ENCODE measurements around the gene CORO2B. TPM values are rescaled to one million over a fixed set of nuclear protein-coding genes. Genes with fewer than 3 reads are reported as not detected.
"Not testable (repeated sequence)": the region's sequence is repeated elsewhere in the genome, so short reads cannot be mapped to it uniquely, and the experiment has no call there.

Gene CORO2B
- total and polyA plus RNA-seq, 8 donors, result 0.56 to 7.7 (median 1.7) TPM

GRCh38 chr15:68751622-68752021, 172.8 kb downstream of the CORO2B start:
- FAIRE-seq (no peak), DNase-seq (no peak), ATAC-seq (no peak)
- Histone ChIP-seq H3K9me3 (no peaks in the 10 kb centered on the region), H3K4me1 (no peaks in the 10 kb centered on the region), H3K36me3 (no peaks in the 10 kb centered on the region), H3K27ac (no peak overlapping the region), H3K27me3 (no peaks in the 10 kb centered on the region), H3K4me3 (no peak overlapping the region)
- intact Hi-C loops (cut with DNase I), result no loop called here
- TF ChIP-seq CTCF (IDR thresholded peaks at IDR 0.05), result no peak

GRCh38 chr15:68755731-68756130, 176.9 kb downstream of the CORO2B start:
- H3K27me3 ChIP-seq, result no peaks in the 10 kb centered on the region
- no peaks in the 10 kb centered on the region for H3K9me3 ChIP-seq
- no peaks in the 10 kb centered on the region for H3K4me1 ChIP-seq
- FAIRE-seq (no peak), ATAC-seq (no peak), DNase-seq (no peak)
- intact Hi-C loops (cut with DNase I), result no loop called here
- no peaks in the 10 kb centered on the region for H3K36me3 ChIP-seq
- no peak for TF ChIP-seq CTCF (IDR thresholded peaks at IDR 0.05)
- WGBS, 2 donors, result 36% methylated on average over 2 of the region's 2 CpGs
- H3K27ac ChIP-seq, result no peak overlapping the region
- no peak overlapping the region for H3K4me3 ChIP-seq

- H3K27me3 ChIP-seq; FAIRE-seq; H3K4me3 ChIP-seq; H3K27ac ChIP-seq; DNase-seq; H3K9me3 ChIP-seq; H3K36me3 ChIP-seq; ATAC-seq; intact Hi-C loops (cut with DNase I); H3K4me1 ChIP-seq: not testable (repeated sequence)
- 85 to 88% methylated on average over 1 of the region's 1 CpG for WGBS, 2 donors
Measured at GRCh38 chr15:68759982-68760579, 181.3 kb downstream of the CORO2B start.

GRCh38 chr15:68763063-68763462, 184.3 kb downstream of the CORO2B start:
- intact Hi-C loops (cut with DNase I), result no loop called here
- FAIRE-seq (no peak), DNase-seq (no peak), ATAC-seq (no peak)
- Histone ChIP-seq H3K36me3 (no peaks in the 10 kb centered on the region), H3K27ac (no peak overlapping the region), H3K4me1 (no peaks in the 10 kb centered on the region), H3K27me3 (no peaks in the 10 kb centered on the region), H3K9me3 (no peaks in the 10 kb centered on the region), H3K4me3 (no peak overlapping the region)
- WGBS, 2 donors, result 82 to 84% methylated on average over 4 of the region's 4 CpGs
- TF ChIP-seq CTCF (IDR thresholded peaks at IDR 0.05), result no peak

GRCh38 chr15:68764090-68764489, 185.3 kb downstream of the CORO2B start:
- DNase-seq (no peak), FAIRE-seq (no peak), ATAC-seq (no peak)
- no peaks in the 10 kb centered on the region for H3K27me3 ChIP-seq
- no peaks in the 10 kb centered on the region for H3K36me3 ChIP-seq
- intact Hi-C loops (cut with DNase I), result no loop called here
- no peak overlapping the region for H3K4me3 ChIP-seq
- H3K9me3 ChIP-seq, result no peaks in the 10 kb centered on the region
- whole genome bisulfite sequencing, 2 donors, result 51 to 77% methylated on average over 1 of the region's 1 CpG
- no peak overlapping the region for H3K27ac ChIP-seq
- no peaks in the 10 kb centered on the region for H3K4me1 ChIP-seq
- no peak for TF ChIP-seq CTCF (IDR thresholded peaks at IDR 0.05)

All from pancreas (tissue), 10 donors.